ENCODE measurements around the gene RORC.

RORC gene

DNA sequence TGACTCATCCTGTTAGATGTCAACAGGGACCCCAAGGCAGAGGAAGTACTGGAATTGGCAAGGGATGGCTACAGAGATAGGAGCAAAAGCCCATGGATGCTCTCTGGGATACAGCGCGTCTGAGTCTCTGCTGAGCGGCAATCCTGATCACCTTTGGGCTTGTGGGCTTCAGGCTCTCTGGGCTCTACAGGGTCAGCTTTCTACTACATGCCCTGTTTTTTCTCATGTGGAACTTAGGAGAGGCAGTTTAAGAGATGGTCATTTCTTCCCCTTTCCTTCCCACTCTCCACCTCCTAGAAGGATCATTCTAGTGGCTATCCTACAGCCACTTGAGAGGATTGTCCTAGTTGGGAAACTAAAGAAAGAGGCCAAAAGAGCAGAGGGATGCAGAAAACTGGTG, 27.7 kb downstream of the RORC start:
- Histone ChIP-seq H3K9ac (ENCODE audit: low read length) (no peak overlapping the region), H3K36me3 (ENCODE audit: control insufficient read depth, insufficient read depth, low read length) (no peaks in the 10 kb centered on the region), H3K27ac (ENCODE audit: low read depth, low read length) (no peak overlapping the region), H3K4me3 (ENCODE audit: low read depth, low read length) (no peak overlapping the region), H3K27me3 (ENCODE audit: control insufficient read depth, insufficient read depth, low read length) (peaks cover 12% of the 10 kb centered on the region; the same call in 1 of the 2 replicates), H3K9me3 (ENCODE audit: control insufficient read depth, insufficient read depth, low read depth, low read length) (no peaks in the 10 kb centered on the region), H3K4me1 (ENCODE audit: control insufficient read depth, insufficient read depth, low read length) (peaks cover 9% of the 10 kb centered on the region; the same call in 1 of the 2 replicates)

DNA sequence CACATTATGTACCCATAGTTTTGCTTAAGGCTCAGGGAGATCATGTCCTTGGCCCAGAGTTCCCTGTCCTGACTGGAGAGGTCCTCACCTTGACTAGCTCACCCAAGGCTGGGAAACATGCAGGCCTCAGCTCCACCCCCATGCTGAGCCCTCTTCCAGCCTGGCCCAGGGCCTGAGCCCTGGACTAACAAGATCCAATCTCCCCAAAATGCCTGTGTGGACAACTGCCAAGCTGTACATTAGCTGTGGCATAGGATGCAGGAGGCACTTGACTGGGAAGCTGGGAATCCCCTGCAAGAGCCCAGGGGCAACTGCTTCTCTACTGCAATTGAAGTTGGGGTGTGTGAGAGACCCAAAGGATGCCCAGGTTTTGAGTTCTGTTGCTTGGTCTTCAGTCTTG, 28.4 kb downstream of the RORC start:
- peaks cover 11% of the 10 kb centered on the region; the same call in 1 of the 2 replicates for H3K4me1 ChIP-seq (ENCODE audit: control insufficient read depth, insufficient read depth, low read length)
- H3K27me3 ChIP-seq (ENCODE audit: control insufficient read depth, insufficient read depth, low read length), result peaks cover 12% of the 10 kb centered on the region; the same call in 1 of the 2 replicates
- H3K9me3 ChIP-seq (ENCODE audit: control insufficient read depth, insufficient read depth, low read depth, low read length), result no peaks in the 10 kb centered on the region

DNA sequence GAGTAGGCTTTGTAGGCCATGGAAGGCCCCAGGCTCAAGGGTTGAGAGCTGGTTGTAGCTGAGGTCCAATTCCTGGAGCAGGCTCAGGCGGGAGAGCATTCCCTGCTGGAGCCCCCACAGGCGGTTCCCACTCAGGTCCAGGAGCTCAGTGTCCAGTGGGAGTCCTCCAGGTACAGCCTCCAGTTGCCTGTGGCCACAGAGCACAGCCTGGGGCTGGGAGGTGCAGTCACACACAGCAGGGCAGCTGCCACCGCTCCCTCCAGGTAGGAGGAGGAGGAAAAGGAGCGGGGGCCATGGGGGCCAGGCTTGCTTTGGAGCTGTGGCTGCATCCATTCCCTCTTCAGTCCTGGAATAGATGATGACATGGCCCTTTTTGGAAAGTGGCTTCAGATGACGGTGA, 29.2 kb downstream of the RORC start:
- Histone ChIP-seq H3K9me3 (ENCODE audit: control insufficient read depth, insufficient read depth, low read depth, low read length) (no peaks in the 10 kb centered on the region), H3K36me3 (ENCODE audit: control insufficient read depth, insufficient read depth, low read length) (no peaks in the 10 kb centered on the region), H3K9ac (ENCODE audit: low read length) (no peak overlapping the region), H3K4me1 (ENCODE audit: control insufficient read depth, insufficient read depth, low read length) (peaks cover 11% of the 10 kb centered on the region; the same call in 1 of the 2 replicates), H3K4me3 (ENCODE audit: low read depth, low read length) (no peak overlapping the region), H3K27ac (ENCODE audit: low read depth, low read length) (no peak overlapping the region), H3K27me3 (ENCODE audit: control insufficient read depth, insufficient read depth, low read length) (peaks cover 12% of the 10 kb centered on the region; the same call in 1 of the 2 replicates)

More for the DNA sequence above, 28.4 kb downstream of the RORC start:
- Histone ChIP-seq H3K36me3 (ENCODE audit: control insufficient read depth, insufficient read depth, low read length) (no peaks in the 10 kb centered on the region), H3K27ac (ENCODE audit: low read depth, low read length) (no peak overlapping the region), H3K4me3 (ENCODE audit: low read depth, low read length) (no peak overlapping the region), H3K9ac (ENCODE audit: low read length) (no peak overlapping the region)

DNA sequence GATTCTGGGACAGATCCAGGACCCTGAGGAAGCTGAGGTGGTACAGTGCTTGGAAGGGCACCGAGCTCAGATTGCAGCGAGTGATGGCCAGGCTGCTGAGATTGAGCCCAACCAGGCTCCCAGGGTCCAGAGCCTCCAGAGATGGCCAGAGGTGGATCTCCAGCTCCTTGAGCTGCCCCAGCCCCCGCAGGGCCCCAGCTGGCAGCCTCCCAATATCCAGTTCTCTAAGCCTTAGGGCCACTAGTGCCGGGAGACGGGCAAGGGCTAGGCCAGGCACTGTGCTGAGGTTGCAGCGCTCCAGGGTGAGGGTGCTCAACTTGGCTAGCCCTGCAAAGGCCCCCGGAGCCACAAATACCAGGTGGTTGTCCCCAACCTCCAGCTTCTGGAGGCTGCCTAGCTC, 29.8 kb downstream of the RORC start:
- peaks cover 11% of the 10 kb centered on the region; the same call in 1 of the 2 replicates for H3K4me1 ChIP-seq (ENCODE audit: control insufficient read depth, insufficient read depth, low read length)
- peaks cover 12% of the 10 kb centered on the region; the same call in 1 of the 2 replicates for H3K27me3 ChIP-seq (ENCODE audit: control insufficient read depth, insufficient read depth, low read length)
- no peak overlapping the region for H3K9ac ChIP-seq (ENCODE audit: low read length)

GRCh38 chr1:151801310-151801820, 30.2 kb downstream of the RORC start:
- peaks cover 11% of the 10 kb centered on the region; the same call in 1 of the 2 replicates for H3K4me1 ChIP-seq (ENCODE audit: control insufficient read depth, insufficient read depth, low read length)
- no peak overlapping the region for H3K4me3 ChIP-seq (ENCODE audit: low read depth, low read length)
- no peaks in the 10 kb centered on the region for H3K9me3 ChIP-seq (ENCODE audit: control insufficient read depth, insufficient read depth, low read depth, low read length)
- no peak overlapping the region for H3K9ac ChIP-seq (ENCODE audit: low read length)
- no peaks in the 10 kb centered on the region for H3K36me3 ChIP-seq (ENCODE audit: control insufficient read depth, insufficient read depth, low read length)
- peaks cover 8% of the 10 kb centered on the region; the same call in 1 of the 2 replicates for H3K27me3 ChIP-seq (ENCODE audit: control insufficient read depth, insufficient read depth, low read length)
- H3K27ac ChIP-seq (ENCODE audit: low read depth, low read length), result no peak overlapping the region

More for the DNA sequence above, 29.8 kb downstream of the RORC start:
- Histone ChIP-seq H3K9me3 (ENCODE audit: control insufficient read depth, insufficient read depth, low read depth, low read length) (no peaks in the 10 kb centered on the region), H3K4me3 (ENCODE audit: low read depth, low read length) (no peak overlapping the region), H3K36me3 (ENCODE audit: control insufficient read depth, insufficient read depth, low read length) (no peaks in the 10 kb centered on the region), H3K27ac (ENCODE audit: low read depth, low read length) (no peak overlapping the region)

DNA sequence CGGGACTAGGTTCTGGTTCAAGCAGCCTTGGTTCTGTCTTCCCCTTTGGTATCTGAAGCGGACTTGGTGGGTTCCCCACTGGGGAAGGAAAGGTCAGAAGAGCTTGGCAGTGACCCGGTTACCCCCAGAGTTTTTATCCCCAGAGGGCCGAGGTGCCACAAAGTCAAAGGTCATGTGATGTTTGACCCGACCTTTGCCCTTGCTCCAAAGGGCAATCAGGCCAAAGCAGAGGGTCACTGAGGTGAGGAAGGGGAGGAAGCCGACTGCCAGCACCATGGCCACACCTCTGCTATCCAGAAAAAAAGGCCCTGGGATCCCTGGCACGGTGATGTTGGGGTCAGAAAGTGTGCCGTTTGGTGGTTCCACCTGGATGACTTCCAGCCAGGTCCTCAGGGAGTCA, 30.8 kb downstream of the RORC start:
- H3K36me3 ChIP-seq (ENCODE audit: control insufficient read depth, insufficient read depth, low read length), result no peaks in the 10 kb centered on the region
- H3K4me1 ChIP-seq (ENCODE audit: control insufficient read depth, insufficient read depth, low read length), result peaks cover 11% of the 10 kb centered on the region; the same call in 1 of the 2 replicates
- H3K9me3 ChIP-seq (ENCODE audit: control insufficient read depth, insufficient read depth, low read depth, low read length), result no peaks in the 10 kb centered on the region
- no peak overlapping the region for H3K27ac ChIP-seq (ENCODE audit: low read depth, low read length)
- H3K4me3 ChIP-seq (ENCODE audit: low read depth, low read length), result no peak overlapping the region
- H3K9ac ChIP-seq (ENCODE audit: low read length), result no peak overlapping the region
- peaks cover 6% of the 10 kb centered on the region; the same call in 1 of the 2 replicates for H3K27me3 ChIP-seq (ENCODE audit: control insufficient read depth, insufficient read depth, low read length)

DNA sequence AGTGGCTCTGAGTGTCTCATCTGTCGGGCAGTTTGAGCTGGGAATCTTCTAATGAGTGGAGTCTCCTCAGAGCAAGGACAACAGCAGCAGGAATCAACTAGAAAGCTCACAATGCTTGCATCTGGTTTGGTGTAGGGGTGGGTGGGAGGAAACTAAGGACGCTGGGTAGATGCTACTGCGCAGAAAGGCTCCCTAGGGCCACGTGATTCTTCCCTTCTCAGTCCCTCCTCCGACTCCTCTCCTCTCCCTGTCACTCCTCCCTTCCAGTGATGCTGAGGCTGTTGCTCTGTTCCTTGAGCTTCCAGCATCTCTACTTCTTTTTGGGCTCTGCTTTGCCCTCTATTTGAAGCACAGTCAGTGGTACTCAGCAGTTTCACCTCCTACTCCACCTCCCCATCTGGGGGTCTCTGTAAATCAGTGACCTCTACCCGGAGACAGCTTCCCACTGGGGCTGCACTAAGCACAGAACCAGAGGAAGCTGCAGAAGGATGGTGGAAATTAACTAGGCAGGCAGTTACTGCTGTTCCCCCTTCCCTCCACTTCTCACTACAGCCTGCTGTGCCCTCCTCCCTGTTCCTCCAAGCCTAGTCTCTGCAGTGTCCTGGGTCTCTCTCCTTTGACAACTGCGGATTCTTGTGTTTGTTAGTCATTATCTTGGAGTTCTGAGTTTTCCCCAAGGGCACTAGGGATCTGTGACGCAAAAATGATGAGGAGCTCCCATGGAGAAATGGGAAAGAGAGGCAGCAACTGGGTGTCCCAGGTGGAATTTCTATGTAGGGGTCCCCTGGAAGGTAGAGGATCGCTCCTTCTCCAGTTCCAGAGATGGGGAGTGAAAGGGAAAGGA, 32.2 kb downstream of the RORC start:
- H3K4me3 ChIP-seq (ENCODE audit: low read depth, low read length), result no peak overlapping the region
- no peaks in the 10 kb centered on the region for H3K9me3 ChIP-seq (ENCODE audit: control insufficient read depth, insufficient read depth, low read depth, low read length)
- H3K27me3 ChIP-seq (ENCODE audit: control insufficient read depth, insufficient read depth, low read length), result peaks cover 6% of the 10 kb centered on the region; the same call in 1 of the 2 replicates
- no peaks in the 10 kb centered on the region for H3K36me3 ChIP-seq (ENCODE audit: control insufficient read depth, insufficient read depth, low read length)
- no peak overlapping the region for H3K9ac ChIP-seq (ENCODE audit: low read length)
- peaks cover 11% of the 10 kb centered on the region; the same call in 1 of the 2 replicates for H3K4me1 ChIP-seq (ENCODE audit: control insufficient read depth, insufficient read depth, low read length)
- no peak overlapping the region for H3K27ac ChIP-seq (ENCODE audit: low read depth, low read length)

GRCh38 chr1:151798571-151798970, 33.0 kb downstream of the RORC start:
- Histone ChIP-seq H3K4me1 (ENCODE audit: control insufficient read depth, insufficient read depth, low read length) (peaks cover 11% of the 10 kb centered on the region; the same call in 1 of the 2 replicates), H3K4me3 (ENCODE audit: low read depth, low read length) (no peak overlapping the region), H3K36me3 (ENCODE audit: control insufficient read depth, insufficient read depth, low read length) (no peaks in the 10 kb centered on the region), H3K27ac (ENCODE audit: low read depth, low read length) (no peak overlapping the region), H3K27me3 (ENCODE audit: control insufficient read depth, insufficient read depth, low read length) (peaks cover 6% of the 10 kb centered on the region; the same call in 1 of the 2 replicates), H3K9ac (ENCODE audit: low read length) (no peak overlapping the region), H3K9me3 (ENCODE audit: control insufficient read depth, insufficient read depth, low read depth, low read length) (no peaks in the 10 kb centered on the region)

DNA sequence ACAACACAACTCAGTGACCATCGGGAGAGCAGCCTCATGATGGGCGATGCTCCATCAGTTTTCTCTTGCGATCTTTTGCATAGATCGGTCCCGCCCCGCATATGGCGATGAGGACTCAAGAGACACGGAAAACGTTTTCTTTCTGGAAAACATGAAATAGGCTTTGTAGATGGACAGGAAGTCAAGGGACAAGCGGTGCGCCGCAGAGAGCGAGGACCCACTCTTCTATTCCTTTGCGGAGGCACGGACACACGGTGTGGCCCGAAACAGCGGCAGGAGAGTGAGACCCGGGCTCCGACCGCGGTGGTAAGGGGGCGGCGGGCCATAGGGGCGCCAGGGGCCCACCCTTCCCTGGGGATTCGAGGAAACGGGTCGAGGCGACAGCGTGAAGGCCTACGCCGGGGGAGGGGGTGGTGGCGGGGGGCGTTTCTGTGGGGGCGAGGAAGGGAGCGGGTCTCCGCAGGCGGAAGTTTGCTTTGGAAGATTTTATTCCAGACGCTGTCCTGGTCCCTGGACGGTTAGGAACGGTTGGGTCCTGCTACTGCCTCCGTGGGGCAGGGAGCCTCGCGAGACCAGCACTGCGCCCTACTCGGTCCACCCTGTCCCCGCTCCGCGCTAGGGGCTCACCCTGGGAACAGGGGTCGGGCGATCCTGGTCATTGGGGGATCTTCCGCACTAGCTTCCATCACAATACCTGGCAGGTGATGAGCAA, 40.5 kb downstream of the RORC start:
- Histone ChIP-seq H3K4me3 (ENCODE audit: low read depth, low read length) (peak overlapping the region; percentile 76), H3K27ac (ENCODE audit: low read depth, low read length) (no peak overlapping the region), H3K27me3 (ENCODE audit: control insufficient read depth, insufficient read depth, low read length) (peaks cover 8% of the 10 kb centered on the region; the same call in 1 of the 2 replicates), H3K9me3 (ENCODE audit: control insufficient read depth, insufficient read depth, low read depth, low read length) (no peaks in the 10 kb centered on the region), H3K36me3 (ENCODE audit: control insufficient read depth, insufficient read depth, low read length) (no peaks in the 10 kb centered on the region), H3K9ac (ENCODE audit: low read length) (peak overlapping the region; percentile 50), H3K4me1 (ENCODE audit: control insufficient read depth, insufficient read depth, low read length) (no peaks in the 10 kb centered on the region)

DNA sequence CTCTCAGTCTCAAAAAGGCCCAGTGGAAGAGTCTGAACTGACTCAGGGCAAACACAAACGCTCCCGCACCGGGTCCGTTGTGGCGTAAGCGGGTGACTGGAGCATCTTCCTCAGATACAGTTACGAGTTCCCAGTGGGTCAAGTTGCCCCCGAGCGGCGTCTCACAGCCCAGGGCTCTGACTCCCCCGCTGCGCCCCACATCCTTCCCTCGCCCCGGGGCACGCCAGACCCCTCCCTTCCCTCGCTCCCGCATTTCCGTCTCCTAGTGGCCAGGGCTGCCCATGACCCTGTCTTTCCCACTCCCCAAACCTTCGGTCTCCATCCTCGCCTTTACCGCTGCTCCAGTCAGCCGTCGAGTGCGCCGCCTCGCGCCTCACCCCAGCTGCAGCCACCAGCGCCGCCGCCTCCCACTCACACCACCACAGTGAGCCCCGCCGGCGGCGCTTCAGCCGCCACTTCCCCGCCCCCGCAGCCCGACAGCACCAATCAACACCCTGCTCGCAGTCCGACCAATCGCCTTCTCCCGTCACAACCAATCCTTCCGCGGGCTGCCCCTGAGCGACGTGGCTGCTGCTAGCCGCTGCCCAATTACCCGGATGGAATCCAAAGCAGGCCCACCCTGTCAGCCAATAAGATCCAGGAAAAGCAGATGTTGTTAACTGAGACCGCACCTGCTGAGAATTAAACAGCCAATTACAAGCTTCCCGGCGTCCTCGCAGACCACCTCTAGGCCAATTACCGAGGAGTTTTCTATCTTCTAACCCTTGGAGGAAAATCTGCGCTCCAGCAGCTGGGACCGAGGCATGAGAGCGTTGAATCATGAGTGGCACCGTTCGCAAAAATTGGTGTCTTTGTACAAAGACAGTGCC, 41.3 kb downstream of the RORC start, which contains the start of gene TDRKH:
TDRKH (minus strand) TSS at position 430 of the 869 bp plus-strand sequence. CDS start 7,478 bp downstream, outside the sequence.
- peaks cover 8% of the 10 kb centered on the region; the same call in 1 of the 2 replicates for H3K27me3 ChIP-seq (ENCODE audit: control insufficient read depth, insufficient read depth, low read length)
- H3K36me3 ChIP-seq (ENCODE audit: control insufficient read depth, insufficient read depth, low read length), result no peaks in the 10 kb centered on the region
- H3K9me3 ChIP-seq (ENCODE audit: control insufficient read depth, insufficient read depth, low read depth, low read length), result no peaks in the 10 kb centered on the region
- peak within 1 kb of the TSS; percentile 50 for H3K9ac ChIP-seq (ENCODE audit: low read length)
- H3K27ac ChIP-seq (ENCODE audit: low read depth, low read length), result no peak within 1 kb of the TSS
- H3K4me3 ChIP-seq (ENCODE audit: low read depth, low read length), result peak within 1 kb of the TSS; percentile 77
- no peaks in the 10 kb centered on the region for H3K4me1 ChIP-seq (ENCODE audit: control insufficient read depth, insufficient read depth, low read length)

All from HUES6 (cell line).